DLD1 (cell line): Measurements from ENCODE around the gene SMARCC1.
"Not testable (repeated sequence)": the region's sequence is repeated elsewhere in the genome, so short reads cannot be mapped to it uniquely, and the experiment has no call there.

Experiments used
- in situ Hi-C: cut with HindIII; loops from 2 replicates; pipeline ENCODE4 v1.10.0; 2017; ENCODE audit warnings: low sequenced_read_pairs

Gene SMARCC1

DNA sequence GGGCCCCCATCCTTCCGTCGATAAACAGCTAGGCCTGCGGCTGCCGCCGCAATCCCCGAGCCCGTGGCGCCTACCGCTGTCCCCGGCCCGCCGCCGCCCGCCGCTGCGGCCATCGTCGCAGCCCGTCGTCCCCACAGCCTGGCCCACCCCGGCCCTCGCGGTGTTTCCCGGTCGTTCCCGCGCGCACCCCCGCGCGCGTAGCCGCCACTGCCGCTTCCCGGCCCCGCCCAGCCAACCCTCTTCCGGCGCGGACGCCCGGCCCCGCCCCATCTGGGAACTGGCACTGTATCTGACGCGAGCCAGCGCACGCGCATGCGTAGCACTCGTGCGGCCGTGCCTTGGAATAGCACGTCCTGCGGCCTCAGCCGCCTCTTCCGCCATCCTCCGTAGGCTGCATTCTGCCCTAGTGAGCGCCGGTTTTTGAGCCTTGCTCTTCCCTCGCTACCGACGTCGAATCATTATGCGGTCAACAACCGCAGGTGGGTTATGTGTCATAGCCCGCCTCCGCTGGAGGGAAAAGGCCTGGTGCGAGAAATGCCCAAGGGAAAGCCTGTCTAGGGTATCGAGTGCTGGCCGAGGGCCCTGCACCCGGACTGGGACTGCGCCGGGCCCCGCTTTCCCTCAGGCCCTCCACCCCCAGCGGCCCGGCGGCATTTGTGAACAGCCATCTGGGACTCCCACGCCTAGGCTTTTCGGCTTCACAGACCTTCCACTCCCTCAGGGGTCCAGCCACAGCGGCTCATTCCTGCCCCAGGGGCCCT lies at the start of gene SMARCC1:
TSS of gene SMARCC1 (minus strand) at position 209 of the 761 bp plus-strand sequence. CDS start at position 113, 96 bp downstream.
- in situ Hi-C loops = no loop called here

DNA sequence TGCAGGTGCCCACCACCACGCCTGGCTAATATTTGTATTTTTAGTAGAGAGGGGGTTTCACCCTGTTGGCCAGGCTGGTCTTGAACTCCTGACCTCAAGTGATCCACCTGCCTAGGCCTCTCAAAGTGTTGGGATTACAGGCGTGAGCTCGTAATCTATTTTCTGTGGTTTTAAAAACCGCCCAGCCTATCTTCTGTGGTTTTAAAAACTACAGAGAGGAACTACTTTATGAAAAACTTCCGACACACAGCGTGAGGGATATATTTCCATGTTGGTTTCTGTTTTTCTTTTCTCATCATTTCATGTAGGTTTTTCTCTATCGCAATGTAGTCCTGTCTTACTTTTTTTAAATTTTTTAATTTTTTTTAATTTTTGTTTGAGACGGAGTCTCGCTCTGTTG lies 47.8 kb upstream of the SMARCC1 start:
- in situ Hi-C loops = not testable (repeated sequence)

DNA sequence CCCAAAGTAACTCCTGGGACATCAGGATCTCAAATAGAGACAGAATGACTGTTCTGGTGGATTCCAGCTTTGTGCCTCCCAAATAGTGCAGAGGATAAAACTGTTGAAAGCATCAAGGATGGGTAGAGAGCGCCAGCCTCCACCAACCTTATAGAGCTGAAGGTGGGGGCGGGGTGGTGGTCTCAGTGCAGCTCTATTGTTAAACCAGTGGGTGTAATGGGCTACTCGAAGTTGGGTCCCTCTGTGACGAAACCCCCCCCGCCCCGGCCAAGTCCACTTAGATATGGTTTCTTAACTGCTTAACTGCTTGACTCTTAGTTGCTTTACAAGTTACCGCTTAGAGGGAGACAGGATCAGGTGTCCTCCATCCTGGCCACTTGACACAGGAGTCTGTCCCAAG lies 43.9 kb upstream of the SMARCC1 start:
- in situ Hi-C loops = no loop called here

DNA sequence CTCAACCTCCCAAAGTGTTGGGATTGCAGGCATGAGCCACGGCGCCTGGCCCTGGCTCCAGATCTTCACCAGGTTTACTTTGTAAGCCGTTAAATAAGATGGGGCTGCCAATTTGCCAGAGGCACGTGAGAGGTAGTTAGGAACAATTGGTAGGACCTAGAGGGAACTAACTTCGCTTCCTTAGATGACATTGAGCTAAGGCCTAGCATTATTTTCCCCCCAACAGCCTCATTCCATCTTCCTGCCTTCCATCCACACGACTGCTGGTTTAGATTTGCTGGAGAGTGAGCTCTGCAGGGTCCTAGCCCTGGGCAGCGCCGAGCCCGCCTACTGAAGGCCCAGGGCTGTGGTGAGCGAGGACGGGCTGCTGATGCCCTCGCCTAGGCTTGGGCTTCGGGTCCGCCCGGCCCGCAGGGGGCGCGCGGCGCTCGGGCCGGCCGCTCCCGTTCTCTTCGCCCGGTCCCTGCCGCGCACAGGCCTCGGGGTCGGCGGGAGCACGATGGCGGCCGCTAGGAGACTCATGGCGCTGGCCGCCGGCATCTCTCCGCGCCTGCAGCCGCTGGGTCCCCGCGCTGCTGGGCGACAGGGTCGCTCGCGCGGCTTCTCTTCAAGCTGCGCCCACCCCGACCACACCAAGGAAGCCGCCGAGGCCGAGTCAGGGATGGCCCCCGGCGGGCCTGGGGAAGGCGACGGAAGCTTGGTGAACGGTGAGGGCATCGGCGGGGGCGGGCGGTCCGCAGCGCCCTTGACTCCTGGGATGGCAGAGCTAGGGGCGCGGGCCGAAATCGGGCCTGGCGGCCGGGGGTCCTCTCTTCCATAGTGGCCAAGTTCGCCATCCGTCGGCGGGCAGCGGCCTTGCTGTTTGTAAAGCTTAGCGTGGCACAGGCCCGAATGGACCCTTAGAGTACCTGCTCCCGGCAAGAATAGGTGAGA lies 43.1 kb upstream of the SMARCC1 start:
- in situ Hi-C loops = no loop called here

DNA sequence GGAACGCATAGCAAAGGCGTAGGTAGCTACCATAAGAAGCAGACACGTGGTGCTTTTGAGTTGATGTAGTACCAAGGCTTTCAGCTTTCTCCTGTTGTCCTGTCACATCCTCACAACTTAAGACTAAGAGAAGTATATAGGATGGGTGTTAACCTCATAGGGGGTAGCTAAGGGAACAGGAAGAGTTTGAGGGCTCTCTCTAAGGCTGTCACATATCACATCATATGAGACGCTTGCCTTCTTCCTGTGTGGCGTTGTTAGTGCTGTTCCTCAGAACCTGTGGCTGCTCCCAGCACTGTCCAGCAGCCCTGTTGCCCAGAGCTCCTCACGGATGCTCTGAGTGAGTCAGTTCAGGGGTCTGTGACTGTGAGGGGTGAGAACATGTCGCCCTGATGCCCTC lies 35.9 kb upstream of the SMARCC1 start:
- in situ Hi-C loops = no loop called here

DNA sequence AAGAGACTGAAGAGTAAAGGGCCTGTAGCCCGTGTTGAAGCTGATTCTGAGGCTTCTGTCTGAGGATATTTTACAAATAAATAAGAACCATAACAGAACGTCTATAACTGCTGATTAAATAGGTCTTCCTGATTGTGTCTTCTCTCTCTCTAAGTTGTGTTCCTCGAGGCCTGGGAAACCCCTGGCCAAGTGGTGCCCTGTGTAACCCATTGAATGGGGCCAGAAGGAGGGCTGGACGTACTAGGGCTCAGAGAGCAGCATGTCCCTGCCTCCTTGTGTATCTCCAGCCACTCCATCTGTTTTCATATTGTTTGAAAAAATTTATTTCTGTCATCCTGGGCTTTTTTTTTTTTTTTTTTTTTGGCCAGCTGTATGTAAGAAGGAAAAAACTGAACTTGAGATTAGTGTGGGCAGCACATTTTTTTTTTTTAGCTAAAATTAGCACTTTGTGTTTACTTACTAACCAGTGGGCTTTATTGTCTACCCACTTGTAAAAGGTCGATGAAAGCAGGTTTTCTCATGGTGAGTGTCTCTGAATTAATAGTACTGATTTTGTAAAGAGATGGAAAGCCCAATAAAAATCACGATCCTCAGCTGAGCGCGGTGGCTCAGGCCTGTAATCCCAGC lies 32.0 kb upstream of the SMARCC1 start:
- in situ Hi-C loops = no loop called here

DNA sequence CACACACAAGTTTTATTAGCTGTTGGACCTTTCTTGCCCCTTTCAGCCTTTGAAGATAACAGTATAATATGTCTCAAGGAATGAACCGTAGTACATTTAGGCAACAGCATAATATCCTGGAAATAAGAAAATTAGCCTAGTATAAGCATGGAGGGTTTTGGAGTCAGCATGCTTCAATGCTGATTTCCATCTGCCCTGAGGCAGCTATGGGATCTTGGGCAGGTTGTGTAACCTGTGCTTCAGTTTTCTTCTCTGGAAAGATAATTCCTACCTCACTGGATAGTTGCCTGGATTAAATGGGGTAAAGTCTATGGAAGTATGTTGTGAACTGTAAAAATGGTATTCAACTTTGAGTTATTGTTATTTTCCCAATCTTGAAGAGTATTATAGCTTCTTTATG lies 22.9 kb upstream of the SMARCC1 start:
- in situ Hi-C loops = no loop called here

DNA sequence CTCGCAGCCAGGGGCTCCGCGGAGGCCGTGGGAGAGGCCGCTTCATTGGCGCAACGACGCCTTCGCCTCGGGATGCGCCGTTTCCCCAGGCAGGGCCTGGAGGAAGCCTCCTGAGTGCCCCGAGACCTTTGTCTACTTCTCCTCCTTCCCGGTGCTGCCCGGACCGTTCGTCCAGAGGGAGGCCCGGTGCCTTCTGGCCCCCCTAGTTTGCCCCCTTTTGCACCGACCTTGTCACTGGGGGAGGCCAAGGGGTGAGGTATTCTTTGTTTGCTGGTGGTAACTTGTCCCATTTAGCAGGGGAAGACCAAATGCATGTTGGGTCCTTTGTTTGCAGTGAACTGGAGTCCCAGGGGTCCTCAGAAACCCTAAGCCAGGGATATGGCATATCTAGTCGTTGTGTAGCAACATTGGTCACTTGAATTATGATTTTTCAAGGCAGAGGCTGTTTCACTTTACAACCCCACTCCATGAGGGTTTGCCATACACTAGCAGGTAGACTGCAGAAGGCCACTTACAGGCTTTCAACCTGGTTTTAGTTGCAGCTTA lies 21.9 kb upstream of the SMARCC1 start:
- in situ Hi-C loops = no loop called here

DNA sequence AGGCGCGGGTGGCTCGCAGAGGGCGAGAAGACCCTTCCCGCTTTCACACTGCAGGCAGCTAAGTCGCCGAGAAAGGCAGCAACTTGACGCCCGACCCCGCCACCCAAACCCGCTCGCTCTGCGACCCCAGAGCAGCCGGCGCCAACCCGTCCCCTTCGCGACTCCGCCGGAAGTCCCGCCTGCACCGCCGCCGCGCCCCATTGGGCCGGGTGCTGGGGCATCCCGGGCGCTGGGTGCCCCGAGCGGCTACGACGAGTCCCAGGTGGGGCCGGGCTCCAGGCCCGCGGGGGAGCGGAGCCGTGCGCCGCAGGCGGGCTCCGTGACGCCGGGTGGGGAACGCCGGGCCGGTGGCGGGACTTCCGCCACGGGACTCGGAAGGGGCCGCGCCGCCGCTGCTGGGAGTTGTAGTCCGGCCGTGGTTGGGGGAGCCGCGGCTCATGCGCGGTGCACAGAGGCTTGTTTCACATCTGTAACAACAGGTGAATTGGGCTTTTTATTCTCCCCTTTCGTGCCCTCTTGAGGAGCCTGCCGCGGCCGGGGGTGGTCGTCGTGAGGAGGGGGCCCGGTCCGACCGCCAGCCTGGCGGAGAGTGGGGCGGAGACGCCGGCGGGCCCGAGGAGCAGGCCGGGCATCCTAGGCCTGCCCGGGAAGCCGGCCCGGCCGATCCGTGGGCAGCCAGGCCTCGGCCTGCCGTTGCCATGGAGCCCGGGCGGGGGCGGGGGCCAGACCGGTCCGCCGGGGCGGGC lies 21.2 kb upstream of the SMARCC1 start, which contains the start of gene DHX30:
TSS of gene DHX30 (plus strand) at position 405 of the 746 bp plus-strand sequence. CDS start 7,546 bp downstream, outside the sequence.
- in situ Hi-C loops = no loop called here

DNA sequence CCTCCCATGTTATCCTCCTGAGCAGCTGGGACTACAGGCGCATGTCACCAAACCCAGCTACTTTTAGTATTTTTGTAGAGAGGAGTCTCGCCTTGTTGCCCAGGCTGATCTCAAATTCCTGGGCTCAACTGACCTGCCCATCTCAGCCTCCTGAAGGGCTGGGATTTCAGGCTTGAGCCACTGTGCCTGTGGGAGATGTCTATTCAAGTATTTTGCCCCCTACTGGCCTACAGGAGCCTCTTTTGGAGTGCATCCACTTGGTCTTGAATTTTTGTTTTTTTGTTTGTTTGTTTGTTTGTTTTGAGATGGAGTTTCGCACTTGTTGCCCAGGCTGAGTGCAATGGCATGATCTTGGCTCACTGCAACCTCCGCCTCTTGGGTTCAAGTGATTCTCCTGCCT lies 18.0 kb upstream of the SMARCC1 start:
- in situ Hi-C loops = no loop called here

DNA sequence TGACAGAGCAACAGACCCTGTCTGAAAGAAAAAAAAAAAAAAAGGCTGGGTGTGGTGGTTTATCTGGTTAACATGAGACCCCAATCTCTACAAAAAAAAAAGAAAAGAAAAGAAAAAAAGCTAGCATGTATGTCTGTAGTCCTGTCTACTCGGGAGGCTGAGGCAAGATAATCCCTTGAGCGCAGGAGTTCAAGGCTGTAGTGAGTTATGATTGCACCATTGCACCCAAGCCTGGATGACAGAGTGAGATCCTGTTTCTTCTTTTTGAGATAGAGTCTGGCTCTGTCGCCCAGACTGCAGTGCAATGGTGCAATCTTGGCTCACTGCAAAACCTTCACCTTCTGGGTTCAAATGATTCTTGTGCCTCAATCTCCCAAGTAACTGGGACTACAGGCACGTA lies 12.9 kb upstream of the SMARCC1 start:
- in situ Hi-C loops = no loop called here

DNA sequence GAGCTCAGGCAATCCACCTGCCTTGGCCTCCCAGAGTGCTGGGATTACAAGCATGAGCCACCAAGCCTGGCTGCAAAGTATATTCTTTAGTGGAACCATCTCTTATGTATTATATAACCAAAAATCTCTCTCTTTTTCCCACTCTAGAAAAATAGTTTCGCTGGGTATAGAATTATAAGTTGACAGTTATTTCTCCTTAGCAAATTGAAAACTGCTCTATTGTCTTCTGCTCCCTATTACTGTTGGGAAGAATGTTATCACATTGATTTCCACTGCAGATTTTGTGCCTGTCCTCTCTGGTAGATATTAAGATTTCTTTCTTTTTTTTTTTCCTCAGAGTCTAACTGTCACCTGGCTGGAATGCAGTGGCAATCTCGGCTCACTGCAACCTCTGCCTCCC lies 11.0 kb upstream of the SMARCC1 start:
- in situ Hi-C loops = no loop called here

DNA sequence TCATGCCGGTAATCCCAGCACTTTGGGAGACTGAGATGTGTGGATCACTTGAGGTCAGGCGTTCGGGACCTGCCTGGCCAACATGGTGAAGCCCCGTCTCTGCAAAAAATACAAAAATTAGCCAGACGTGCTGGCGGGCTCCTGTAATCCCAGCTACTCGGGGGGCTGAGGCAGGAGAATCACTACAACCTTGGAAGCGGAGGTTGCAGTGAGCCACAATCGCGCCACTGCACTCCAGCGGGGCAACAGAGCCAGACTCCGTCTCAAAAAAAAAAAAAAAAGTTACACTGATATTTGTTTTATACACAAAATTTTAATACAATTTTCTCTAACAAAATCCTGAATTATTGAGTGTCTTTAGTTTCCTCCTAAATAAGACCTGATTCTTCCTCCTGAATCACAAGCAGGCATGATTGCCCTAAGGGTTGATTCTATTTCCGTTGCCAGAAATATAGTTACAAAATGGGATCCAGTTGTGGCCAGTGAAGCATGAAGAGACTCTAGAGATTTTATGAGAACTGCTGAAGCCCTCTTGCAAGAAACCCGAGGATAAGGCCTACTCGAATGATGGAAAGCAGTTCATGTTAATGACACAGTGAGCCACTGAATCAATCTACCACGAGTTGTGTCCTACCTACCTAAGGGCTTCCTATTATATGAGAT lies 9.6 kb upstream of the SMARCC1 start:
- in situ Hi-C loops = no loop called here

DNA sequence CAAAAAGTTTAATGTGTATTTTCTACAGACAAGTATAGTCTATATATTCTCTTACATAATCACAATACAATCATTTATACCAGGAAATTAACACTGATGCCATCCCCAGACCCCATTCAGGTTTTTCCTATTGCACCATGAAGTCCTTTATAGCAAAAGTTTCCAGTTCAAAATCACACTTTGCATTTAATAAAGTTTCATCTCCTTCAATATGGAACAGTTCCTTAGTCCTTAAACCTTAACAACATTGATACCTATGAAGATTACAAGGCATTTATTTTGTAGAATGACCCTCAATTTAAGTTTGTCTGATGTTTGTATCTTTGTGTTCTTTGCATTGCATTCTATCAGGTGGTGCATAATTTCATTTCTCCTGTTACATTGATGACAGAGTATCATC lies 2.0 kb upstream of the SMARCC1 start:
- in situ Hi-C loops = no loop called here

DNA sequence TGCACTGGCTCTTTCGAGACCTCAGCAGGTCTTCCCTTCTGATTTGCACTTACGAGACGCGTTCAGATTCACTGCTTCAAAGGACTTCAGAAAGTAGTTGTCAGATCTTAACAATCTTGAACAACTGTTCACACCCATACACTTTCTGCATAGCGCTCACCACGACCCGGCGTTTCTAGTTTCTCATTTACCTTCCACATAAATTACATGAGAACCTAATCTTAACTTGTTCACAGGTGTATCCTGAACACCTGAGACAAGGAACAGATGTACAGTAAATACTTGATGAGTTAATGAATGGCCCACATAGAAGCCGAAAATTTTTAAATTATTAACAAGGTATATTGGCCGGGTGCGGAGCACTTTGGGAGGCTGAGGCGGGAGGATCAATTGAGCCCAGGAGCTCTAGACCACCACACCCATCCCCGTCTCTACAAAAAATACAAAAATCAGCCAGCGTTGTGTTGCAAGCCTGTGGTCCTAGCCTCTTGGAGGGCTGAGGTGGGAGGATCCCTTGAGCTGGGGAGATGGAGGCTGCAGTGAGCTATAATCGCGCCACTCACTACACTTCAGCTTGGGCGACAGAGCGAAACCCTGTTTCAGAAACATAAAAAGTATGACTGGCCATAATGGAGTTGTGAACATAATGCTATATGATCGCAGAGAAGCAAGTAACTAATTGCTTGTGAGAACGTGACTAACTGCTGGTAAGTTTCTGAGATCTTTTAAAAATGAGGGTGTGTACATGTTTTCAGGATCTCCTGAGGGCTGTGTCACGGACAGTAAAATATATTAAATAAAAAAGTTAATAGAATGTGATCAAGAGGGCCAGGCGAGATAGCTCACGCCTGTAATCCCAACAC lies 984 bp upstream of the SMARCC1 start:
- in situ Hi-C loops = no loop called here

DNA sequence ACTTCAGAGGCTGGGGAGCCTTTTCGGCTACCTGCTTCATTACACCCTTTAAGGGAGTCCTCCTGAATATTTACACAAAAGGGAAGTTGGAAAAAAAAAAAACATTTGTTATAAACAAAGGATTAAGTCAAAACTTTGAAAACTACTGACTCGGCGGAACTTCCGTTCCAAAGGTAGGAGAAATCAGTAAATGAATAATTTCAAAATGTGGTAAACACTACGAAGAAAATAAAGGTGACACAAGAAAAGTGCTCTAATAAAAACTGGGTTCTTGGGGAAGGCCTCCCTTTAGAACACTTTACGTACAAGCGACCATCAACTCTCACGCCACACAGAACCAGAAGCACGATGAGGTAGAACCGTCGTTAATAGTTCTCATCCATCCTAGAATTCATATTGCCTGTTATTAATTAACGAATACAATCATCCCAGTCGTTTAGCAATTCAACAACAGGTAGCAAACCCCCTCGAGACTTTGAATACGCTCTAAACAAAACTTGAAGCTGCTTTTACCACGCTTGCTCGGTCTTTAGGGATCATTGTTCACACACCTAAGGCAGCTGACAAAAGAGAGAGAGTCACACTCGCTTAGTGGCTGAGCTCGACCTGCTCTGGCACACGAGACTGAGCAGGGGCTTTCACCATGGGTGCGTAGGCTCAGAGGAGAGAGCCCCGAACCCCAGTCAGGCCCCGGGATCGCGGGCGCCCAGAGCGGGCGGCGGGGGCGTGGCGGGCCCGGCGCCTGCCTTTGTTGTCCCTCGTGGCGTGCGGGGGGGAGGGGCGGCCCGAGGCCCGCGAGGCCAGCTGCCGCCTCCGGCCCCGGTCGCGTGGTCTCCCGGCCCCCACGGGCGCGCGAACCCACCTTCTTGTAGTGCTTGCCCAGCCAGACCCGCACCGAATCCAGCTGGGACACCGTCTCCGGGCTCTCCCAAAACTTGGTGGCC lies 680 bp downstream of the SMARCC1 start:
- in situ Hi-C loops = no loop called here

DNA sequence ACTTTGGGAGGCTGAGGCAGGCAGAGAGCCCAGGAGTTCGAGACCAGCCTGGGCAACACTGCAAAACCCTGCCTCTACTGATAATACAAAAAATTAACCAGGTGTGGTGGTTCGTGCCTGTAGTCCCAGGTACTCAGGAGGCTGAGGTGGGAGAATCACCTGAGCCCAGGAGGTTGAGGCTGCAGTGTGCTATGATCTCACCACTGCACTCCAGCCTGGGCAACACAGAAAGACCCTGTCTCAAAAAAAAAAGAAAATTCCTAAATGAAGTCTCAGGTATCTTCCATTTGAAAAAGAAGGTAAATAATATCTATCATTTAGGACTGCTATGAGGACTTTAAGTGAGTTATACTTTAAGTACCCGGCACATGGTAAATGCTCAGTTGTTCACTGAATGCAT lies 2.9 kb downstream of the SMARCC1 start:
- in situ Hi-C loops = no loop called here

DNA sequence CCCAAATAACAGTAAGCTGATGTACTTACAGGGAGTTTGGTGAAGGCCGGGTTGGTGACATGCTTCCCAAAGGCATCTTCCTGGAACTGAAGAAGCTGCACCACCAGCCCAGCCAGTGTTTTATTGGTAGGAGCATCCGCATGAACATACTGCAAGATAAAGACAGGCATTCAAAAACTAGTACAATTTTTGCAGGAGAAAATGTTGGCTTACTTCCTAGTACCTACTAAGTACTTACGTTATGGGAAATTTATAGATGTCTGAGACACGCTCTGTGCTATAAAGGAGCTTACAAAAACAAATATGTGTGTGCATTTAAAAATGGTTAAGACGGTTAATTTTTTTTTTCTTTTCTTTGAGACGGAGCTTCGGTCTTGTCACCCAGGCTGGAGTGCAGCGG lies 8.9 kb downstream of the SMARCC1 start:
- in situ Hi-C loops = no loop called here
